ENCODE results near the gene PPIA. TPM values are rescaled to one million over a fixed set of nuclear protein-coding genes. Genes with fewer than 3 reads are reported as not detected.

PPIA gene
- total RNA-seq, 2 experiments from 2014 or later: 2,824 to 2,882 TPM

DNA sequence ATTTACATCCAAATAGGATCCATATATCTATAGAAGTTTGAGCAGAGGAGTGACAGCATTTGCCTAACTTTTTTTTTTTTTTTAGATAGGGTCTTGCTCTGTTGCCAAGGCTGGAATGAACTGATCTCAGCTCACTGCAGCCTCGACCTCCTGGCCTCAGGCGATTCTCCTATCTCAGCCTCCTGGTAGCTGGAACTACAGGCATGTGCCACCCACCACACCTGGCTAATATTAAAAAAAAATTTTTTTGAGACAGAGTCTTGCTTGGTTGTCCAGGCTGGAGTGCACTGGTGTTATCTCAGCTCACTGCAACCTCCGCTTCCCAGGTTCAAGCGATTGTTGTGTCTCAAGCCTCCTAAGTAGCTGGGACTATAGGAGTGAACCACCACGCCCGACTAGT is 15.1 kb downstream of the PPIA start:
- H3K9me3 Mint-ChIP-seq: no peaks in the 10 kb centered on the region

DNA sequence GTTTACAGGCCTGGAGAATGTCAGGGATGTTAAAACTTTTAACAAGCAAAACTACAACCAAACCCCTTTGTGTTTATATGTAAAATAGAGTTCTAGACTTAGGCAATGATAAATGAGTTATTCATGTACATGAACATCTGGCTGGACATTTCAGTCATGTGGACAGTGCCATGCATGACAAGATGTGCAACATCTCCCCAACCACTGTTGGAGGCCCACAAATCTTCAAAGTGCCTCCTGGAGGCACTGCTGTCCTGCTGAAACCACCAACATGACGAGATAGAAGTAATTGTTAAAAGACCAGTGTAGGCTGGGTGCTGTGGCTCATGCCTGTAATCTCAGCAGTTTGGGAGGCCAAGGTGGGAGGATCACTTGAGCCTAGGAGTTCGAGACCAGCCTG is 18.4 kb downstream of the PPIA start:
- no peak for ATAC-seq
- no peak overlapping the region for H3K27ac Mint-ChIP-seq

More for the DNA sequence above, 15.1 kb downstream of the PPIA start:
- no peak overlapping the region for H3K4me3 Mint-ChIP-seq
- ATAC-seq: no peak
- POLR2A ChIA-PET: interaction anchor here (1.3 kb wide), 1 partner anchor 11 kb away, joined by 4 read pairs; no protein-coding TSS in a partner anchor
- no peaks in the 10 kb centered on the region for H3K27me3 Mint-ChIP-seq
- H3K4me1 Mint-ChIP-seq (ENCODE audit: low read depth): no peaks in the 10 kb centered on the region
- no peaks in the 10 kb centered on the region for H3K36me3 Mint-ChIP-seq (ENCODE audit: low read depth)
- intact Hi-C loops (cut with micrococcal nuclease): no loop called here
- TF ChIP-seq, protein P1, sequence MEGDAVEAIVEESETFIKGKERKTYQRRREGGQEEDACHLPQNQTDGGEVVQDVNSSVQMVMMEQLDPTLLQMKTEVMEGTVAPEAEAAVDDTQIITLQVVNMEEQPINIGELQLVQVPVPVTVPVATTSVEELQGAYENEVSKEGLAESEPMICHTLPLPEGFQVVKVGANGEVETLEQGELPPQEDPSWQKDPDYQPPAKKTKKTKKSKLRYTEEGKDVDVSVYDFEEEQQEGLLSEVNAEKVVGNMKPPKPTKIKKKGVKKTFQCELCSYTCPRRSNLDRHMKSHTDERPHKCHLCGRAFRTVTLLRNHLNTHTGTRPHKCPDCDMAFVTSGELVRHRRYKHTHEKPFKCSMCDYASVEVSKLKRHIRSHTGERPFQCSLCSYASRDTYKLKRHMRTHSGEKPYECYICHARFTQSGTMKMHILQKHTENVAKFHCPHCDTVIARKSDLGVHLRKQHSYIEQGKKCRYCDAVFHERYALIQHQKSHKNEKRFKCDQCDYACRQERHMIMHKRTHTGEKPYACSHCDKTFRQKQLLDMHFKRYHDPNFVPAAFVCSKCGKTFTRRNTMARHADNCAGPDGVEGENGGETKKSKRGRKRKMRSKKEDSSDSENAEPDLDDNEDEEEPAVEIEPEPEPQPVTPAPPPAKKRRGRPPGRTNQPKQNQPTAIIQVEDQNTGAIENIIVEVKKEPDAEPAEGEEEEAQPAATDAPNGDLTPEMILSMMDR (IDR thresholded peaks at IDR 0.05): no peak
- no peak for DNase-seq
- CTCF ChIA-PET: interaction anchor here (1.1 to 1.4 kb wide), 3 partner anchors 9 to 325 kb away, joined by 3 read pairs; no protein-coding TSS in a partner anchor
- H3K27ac Mint-ChIP-seq: no peak overlapping the region

GRCh38 chr7:44819292-44819691 is 22.8 kb downstream of the PPIA start:
- no peak overlapping the region for H3K4me3 Mint-ChIP-seq
- DNase-seq (no peak), ATAC-seq (no peak)
- H3K9me3 Mint-ChIP-seq: no peaks in the 10 kb centered on the region
- no peak overlapping the region for H3K27ac Mint-ChIP-seq
- intact Hi-C loops (cut with micrococcal nuclease): no loop called here
- peaks cover 3% of the 10 kb centered on the region for H3K4me1 Mint-ChIP-seq (ENCODE audit: low read depth)
- POLR2A ChIA-PET: interaction anchor here (1.2 to 2.7 kb wide), 2 partner anchors 21 to 29 kb away, joined by 3 to 5 read pairs; no protein-coding TSS in a partner anchor
- TF ChIP-seq, protein P1 (IDR thresholded peaks at IDR 0.05): no peak
- CTCF ChIA-PET: interaction anchor here (1.1 to 1.9 kb wide), 3 partner anchors 10 to 23 kb away, joined by 3 to 5 read pairs (median 3); no protein-coding TSS in a partner anchor
- no peaks in the 10 kb centered on the region for H3K36me3 Mint-ChIP-seq (ENCODE audit: low read depth)
- H3K27me3 Mint-ChIP-seq: no peaks in the 10 kb centered on the region

More for the DNA sequence above, 18.4 kb downstream of the PPIA start:
- ChIA-PET CTCF (no interaction called here), POLR2A (no interaction called here)
- Mint-ChIP-seq H3K9me3 (no peaks in the 10 kb centered on the region), H3K27me3 (no peaks in the 10 kb centered on the region), H3K36me3 (ENCODE audit: low read depth) (no peaks in the 10 kb centered on the region), H3K4me1 (ENCODE audit: low read depth) (no peaks in the 10 kb centered on the region), H3K4me3 (no peak overlapping the region)
- no peak for DNase-seq
- TF ChIP-seq, protein P1 (IDR thresholded peaks at IDR 0.05): no peak
- intact Hi-C loops (cut with micrococcal nuclease): no loop called here

- Mint-ChIP-seq H3K36me3 (ENCODE audit: low read depth) (peaks cover 21% of the 10 kb centered on the region), H3K4me3 (no peak overlapping the region), H3K27ac (no peak overlapping the region), H3K27me3 (no peaks in the 10 kb centered on the region), H3K4me1 (ENCODE audit: low read depth) (peaks cover 14% of the 10 kb centered on the region), H3K9me3 (no peaks in the 10 kb centered on the region)
- TF ChIP-seq, protein P1 (IDR thresholded peaks at IDR 0.05): no peak
- ChIA-PET POLR2A (interaction anchor here (0.6 to 3.4 kb wide), 4 partner anchors 18 to 115 kb away, joined by 3 to 14 read pairs (median 4); no protein-coding TSS in a partner anchor), CTCF (interaction anchor here (2.1 kb wide), 1 partner anchor 313 kb away, joined by 6 read pairs; no protein-coding TSS in a partner anchor)
- ATAC-seq (peak; percentile 11), DNase-seq (no peak)
- intact Hi-C loops (cut with micrococcal nuclease): no loop called here
Observed at GRCh38 chr7:44823255-44823781, 26.8 kb downstream of the PPIA start.

GRCh38 chr7:44824894-44825526 is 28.5 kb downstream of the PPIA start:
- Mint-ChIP-seq H3K27ac (peak overlapping the region; percentile 66), H3K4me1 (ENCODE audit: low read depth) (peaks cover 14% of the 10 kb centered on the region), H3K9me3 (no peaks in the 10 kb centered on the region), H3K4me3 (no peak overlapping the region), H3K27me3 (no peaks in the 10 kb centered on the region), H3K36me3 (ENCODE audit: low read depth) (peaks cover 32% of the 10 kb centered on the region)
- TF ChIP-seq, protein P1 (IDR thresholded peaks at IDR 0.05): no peak
- POLR2A ChIA-PET: interaction anchor here (0.9 to 3.4 kb wide), 8 partner anchors 11 to 237 kb away, joined by 3 to 14 read pairs (median 4); partner anchors contain the start of gene H2AZ2
- CTCF ChIA-PET: interaction anchor here (0.7 to 2.1 kb wide), 4 partner anchors 32 to 745 kb away, joined by 3 to 6 read pairs (median 3); partner anchors contain the start of gene TMED4
- intact Hi-C loops (cut with micrococcal nuclease): no loop called here
- DNase-seq (no peak), ATAC-seq (peak; percentile 64)
